HG03469 (cell line): ENCODE results near the gene CRTC1.
A peak's percentile ranks its signal among the peaks of the same experiment; 100 is the strongest.

Experiments
- ATAC-seq: cut with Tn5 transposase; IDR thresholded peaks from one replicate; pipeline ENCODE4 v1.9.1; 2021; ENCODE audit warnings: mild to moderate bottlenecking, moderate library complexity, moderate number of reproducible peaks; ENCODE audit not compliant: unreplicated experiment

CRTC1 gene, protein sequence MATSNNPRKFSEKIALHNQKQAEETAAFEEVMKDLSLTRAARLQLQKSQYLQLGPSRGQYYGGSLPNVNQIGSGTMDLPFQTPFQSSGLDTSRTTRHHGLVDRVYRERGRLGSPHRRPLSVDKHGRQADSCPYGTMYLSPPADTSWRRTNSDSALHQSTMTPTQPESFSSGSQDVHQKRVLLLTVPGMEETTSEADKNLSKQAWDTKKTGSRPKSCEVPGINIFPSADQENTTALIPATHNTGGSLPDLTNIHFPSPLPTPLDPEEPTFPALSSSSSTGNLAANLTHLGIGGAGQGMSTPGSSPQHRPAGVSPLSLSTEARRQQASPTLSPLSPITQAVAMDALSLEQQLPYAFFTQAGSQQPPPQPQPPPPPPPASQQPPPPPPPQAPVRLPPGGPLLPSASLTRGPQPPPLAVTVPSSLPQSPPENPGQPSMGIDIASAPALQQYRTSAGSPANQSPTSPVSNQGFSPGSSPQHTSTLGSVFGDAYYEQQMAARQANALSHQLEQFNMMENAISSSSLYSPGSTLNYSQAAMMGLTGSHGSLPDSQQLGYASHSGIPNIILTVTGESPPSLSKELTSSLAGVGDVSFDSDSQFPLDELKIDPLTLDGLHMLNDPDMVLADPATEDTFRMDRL

DNA sequence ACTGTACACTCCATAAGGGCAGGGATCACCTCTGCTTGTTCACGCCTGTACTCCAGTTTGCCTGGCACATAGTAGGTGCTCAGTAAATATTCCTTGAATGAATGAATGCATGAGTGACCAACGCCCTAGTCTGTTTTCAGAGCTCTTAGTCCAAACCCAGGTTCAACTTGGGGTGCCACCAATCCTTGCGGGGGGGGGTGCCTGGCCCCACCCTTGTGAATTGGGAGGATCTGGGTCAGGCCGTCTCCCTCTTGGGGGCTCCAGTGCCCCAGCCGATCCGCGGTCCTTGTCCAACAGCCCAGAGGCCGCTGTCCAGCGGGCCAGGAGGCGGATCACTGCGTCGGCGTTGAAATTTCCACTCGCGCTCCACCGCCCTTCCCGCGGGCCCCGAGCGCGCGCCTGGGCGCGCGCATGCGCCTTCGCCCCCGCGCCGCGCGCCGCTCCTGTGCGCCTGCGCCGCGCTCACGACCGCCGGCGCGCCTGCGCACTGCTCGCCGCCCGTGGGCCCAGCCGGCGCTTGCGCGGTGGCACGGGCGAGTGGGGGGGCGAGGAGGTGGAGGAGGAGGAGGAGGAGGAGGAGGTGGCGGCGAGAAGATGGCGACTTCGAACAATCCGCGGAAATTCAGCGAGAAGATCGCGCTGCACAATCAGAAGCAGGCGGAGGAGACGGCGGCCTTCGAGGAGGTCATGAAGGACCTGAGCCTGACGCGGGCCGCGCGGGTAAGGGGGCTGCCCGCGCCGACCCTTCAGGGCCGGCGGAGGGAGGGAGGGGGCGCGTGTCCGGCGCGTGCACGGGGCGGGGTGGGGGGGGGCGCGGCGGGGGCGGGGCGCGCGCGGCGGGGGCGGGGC lies at the start of gene CRTC1:
Gene CRTC1, plus strand, starts transcription at position 572 of the 849 bp plus-strand sequence. Its CDS starts 23 bp downstream, at position 595.
- ATAC-seq, result peak; percentile 48

DNA sequence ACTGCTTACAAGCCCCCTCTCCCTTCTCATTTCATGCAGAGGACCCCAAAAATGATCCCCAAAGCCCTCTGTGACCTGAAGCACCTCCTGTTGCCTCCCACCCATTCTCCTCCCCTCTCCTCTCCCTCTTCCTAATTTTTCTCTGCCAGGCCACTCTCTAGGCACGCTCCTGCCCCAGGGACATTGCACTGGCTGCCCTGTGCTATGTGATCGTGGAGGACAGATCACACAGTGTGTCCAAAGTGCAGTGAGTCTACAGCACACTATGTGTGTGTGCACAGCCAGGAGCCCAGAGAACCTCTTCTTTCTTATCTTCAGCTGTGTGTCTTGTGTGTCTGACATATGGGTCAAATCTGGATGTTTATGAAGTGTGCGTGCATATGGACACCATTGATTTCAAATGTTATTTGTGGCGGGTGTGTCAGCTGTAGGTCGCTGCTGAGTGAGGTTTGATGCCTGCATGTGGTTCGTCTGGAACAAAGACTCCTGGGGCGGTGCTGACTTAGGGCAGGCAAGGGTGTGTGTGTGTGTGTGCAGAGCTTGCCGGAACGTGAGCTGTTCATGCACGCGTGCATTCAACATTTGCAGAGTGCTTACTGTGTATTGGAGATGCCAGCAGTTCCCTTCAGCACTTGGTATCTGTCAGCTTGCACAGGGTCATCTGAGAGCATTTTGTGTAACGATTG lies 48.7 kb upstream of the CRTC1 start:
- ATAC-seq, result no peak

DNA sequence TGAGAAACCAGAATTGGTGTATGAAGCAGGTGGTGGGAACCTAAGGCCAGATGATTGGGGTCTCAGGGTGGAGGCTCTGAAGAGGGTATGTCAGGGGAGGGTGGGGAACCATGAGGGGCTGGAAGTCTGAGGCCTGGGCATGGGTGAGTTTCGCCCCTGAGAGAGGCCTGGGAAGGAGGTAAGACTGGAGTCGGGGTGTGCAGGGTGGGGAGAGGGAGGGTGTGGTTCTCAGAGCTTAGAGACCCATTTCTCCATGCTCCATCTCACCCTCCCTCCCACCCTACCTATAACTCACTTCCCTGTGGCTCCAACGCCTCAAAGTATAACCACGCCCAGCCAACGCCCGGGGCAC lies 47.7 kb upstream of the CRTC1 start:
- no peak for ATAC-seq

DNA sequence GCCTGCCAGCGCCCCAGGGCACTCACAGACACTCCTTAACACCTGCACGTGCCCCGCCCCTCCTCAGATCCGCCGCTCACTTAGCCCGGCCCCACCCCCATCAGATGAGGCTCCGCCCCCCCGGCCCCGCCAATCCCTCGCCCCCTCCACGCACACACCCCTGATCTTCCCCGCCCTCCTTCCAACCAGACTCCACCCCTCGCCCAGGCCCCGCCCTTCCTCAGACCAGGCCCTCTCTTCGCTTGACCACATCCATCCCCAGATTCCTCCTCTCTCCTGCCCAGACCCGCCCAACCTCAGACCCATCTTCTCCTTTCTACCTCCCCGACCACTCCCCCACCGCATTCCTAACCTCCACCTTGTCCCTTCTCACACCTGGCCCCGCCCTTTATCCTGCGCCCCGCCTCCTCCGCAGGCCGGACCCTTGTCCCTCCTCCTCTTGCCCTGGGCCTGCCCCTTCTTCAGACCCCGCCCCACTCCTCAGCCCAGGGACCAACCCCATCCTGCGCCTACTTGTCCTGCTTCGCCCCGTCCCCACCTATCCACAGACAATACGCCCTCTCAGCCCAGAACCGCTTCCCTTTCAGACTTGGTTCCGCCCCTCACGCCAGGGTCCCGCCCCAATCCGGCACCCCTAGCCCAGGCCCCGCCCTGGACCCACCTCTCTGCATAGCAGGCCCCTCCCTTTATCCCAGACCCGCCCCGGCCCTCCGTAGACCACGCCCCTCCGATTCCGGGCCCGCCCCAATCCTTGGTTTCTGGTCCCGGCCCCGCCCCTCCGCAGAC lies 47.1 kb upstream of the CRTC1 start:
- ATAC-seq, result peak; percentile 77

DNA sequence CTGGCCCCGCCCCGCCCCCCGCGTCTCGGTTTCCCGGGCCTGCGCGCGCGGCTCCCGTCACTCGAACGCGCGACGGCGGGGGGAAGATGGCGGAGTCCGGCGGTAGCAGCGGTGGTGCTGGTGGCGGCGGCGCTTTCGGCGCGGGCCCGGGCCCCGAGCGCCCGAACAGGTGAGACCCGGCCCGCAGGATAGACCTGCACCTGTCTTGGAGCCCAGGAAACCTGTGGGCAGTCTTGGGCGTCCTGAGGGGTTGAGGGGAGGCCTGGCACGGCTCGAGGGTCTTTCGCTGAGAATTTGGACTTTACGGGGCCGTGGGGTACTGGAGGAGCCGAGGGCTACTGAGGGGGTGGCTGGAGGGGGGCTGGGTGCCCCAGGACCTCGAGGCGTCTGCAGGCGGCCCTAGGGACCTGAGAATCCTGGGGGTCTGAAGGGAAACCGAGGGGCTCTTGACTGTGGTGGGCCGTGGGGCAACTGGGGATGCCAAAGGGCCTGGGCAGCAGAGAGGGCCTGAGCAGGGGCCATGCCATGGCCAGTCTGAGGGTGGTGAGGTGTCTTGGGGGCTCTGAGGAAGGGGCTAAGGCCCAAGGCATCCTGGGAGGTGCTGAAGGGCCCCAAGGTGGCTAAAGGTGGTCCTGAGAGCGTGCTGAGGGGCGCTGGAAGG lies 46.4 kb upstream of the CRTC1 start, which contains the start of gene KLHL26:
Gene KLHL26, plus strand, starts transcription at position 60 of the 661 bp plus-strand sequence. Its CDS starts 27 bp downstream, at position 87.
- no peak for ATAC-seq

DNA sequence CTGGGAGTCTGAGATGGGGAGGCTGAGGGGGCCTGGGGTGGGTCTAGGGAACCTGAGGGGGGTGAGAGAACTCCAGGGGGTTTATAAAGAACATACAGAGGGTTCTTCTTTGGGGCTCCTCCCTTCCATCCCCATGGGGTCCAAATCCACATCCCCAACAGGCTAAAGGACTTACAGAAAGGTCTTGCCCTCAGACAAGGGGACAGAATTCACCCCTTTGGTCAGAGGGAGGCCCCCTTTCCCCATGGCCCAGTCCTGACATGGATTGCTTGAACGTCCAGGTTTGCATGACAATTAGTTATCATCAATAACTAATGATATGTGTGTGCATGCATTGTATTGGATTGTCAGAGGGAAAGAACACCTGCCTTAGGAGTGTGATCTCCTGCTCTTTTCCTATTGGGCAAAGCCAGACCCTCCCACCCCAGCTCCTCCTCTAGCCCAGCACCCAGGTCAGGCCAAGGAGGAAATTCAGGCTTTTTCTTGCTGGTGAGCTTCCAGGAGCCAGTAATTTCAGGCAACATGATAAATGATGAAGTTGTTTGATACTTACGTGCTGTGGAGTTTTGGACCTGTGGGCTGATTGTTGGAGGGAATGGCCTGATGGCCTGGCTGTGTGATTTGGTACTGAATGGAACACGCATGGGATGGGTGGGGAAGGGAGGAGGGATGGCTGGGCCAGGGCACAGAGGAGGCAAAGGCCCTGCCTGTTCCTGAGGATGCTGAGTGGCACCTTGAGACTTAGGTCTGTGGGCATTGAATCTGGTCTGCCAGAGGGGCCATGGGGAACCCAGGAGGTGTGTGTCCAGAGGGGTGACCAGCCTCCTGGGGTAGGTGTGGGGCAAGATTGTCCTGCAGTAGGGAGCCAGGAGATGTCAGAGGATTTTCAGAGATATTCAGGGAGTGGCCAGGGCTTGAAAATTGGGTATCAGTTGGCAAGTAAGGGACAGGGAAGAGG lies 45.5 kb upstream of the CRTC1 start:
- ATAC-seq, result no peak

DNA sequence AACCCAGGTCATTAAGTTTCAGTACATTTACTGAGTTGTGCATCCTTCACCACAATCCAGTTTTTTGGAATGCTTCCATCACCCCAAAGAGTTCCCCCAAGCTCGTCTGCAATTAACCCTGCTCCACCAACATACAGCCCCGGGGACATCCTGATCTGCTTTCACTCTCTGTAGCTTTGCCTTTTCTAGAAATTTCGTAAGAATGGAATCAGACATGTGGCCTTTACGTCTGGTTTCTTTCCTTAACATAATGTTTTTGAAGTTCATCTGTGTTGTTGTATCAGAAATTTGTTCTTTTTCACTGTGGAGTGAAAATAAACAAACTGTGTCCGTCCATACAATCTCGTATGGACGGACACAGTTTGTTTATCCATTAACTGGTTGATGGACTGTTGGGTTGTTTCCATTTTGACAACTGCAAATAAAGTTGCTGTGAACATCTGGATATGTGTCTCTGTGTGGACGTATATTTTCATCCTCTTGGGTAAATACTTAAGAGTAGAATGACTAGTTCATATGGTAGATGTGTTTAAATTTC lies 43.7 kb upstream of the CRTC1 start:
- no peak for ATAC-seq

DNA sequence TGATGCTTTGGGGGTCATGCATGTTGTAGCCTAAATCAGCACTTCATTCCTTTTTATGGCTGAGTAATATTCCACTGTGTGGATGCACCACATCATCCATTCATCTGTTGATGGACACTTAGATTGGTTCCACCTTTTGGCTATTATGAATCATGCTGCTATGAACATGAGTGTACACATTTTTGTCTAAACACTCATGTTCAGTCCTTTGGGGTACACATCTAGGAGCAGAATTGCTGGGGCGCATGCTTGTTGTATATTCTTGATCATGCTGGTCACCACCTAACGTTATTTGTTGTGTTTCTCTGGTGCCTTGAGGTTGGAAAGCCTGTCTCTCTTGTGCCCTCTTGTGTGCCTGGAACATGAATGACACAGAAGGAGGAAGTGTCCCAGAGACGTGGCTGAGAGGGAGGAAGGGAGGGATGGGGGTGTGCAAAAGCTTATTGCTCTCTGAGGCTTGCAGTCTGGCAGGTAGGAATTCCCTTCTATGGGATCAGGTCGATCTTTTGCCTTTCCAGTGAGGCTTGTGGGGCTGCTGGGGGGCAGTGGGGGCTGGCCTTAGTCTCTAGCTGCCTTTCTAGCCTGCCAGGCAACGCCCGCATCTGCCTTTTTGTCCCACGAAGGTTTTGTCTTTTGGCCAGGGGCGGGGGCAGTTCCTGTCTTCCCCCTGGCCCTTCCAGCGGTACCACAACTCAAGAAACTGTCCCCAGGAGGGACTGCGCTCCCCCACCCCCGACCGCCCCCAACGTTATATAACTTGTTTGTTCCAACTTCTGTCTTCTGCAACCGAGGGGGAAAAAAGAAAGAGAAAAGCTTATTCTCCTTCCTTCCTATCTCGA lies 39.1 kb upstream of the CRTC1 start:
- ATAC-seq, result no peak

DNA sequence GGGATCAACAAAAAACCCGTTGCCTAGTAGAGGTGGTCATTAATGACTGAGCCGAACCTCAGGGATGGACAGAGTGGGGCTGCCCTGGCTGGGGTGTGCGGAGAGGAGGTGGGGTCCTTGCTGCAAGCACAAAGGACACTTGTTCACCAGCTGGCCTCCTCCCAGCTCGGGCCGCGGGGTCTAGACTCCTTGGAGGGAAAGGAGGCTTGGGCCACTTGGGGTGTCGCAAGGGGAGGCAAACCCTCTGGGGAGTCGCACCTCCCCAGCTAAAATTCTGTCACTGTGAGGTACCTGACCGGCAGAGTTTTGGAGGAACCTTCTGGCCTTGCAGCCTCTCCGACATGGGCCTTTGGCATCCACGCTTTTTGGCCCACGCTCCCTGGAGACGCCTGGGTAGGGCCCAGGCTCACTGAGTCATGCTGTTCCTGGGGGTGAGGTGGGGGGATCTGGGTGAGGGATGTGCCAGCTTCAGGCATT lies 38.4 kb upstream of the CRTC1 start:
- no peak for ATAC-seq

DNA sequence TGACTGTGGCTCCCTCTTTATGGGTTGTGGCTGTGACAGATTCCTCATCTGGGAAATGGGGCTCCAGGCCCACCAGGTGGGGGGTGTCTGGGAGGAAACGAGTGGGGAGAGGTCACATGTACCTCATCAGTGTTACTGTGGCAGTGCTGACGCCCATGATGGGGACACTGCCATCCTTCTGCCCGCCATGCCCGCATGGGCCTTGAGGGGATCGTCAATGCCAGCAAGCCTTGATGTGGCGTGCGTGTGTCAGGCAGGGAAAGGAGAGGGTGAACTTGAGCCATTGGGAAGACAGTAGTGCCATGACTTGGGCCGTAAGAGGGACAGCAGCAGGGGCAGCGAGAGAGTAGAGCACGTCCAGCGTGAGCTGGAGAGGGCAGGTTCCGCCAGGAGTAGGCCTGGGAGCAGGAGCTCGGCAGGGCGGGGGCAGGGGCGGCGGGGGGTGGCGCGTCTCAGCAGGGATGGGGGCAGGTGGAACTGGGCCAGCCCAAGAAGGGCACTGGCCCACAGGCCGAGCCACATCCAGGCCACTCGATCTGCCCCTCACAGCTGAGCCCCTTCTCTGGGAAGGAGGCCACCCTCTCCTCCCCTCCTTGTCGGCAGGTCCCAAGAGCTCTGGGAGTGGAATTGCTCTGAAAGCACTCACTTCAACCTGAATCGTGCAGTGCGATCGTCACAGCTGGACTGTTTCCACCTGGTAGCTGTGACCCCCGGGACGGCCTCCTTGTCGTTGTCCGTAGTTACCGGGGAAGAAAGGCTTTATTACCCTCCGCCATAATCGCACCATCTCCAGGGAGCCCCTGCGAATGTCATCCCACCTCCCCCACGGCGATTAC lies 36.7 kb upstream of the CRTC1 start:
- no peak for ATAC-seq

DNA sequence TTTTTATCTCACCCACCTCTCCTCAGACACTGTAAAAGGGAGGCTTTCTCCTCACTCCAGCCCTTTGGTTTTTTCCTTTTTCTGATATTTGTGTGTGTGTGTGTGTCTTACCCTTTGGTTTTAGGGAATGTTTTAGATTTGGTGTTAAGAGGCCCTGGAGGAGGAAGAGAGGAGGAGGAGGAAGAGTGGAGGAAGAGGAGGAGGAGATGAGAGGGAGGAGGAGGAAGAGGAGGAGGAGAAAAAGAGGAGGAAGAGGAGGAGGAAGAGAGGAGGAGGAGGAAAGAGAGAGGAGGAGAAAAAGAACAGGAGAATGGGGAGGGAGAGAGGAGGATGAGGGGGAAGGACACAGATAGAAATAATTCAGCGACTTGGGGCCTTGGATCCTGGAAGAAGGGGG lies 36.1 kb upstream of the CRTC1 start:
- ATAC-seq, result no peak

DNA sequence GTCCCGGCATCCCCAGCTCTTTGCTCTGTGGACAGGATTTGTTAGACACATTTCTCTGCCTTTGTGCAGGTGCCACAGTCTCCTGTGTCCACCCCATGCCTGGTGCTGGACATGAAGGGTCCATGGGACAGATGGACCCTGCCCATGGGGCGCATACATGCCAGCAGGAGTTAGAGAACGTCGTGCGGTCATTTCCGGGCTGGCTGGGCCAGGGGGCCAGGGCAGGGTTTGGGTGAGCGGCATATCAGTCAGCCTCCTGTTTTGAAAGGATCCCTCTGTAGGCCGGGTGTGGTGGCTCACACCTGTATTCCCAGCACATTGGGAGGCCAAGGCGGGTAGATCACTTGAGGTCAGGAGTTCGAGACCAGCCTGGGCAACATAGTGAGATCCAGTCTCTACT lies 35.7 kb upstream of the CRTC1 start:
- ATAC-seq, result no peak

DNA sequence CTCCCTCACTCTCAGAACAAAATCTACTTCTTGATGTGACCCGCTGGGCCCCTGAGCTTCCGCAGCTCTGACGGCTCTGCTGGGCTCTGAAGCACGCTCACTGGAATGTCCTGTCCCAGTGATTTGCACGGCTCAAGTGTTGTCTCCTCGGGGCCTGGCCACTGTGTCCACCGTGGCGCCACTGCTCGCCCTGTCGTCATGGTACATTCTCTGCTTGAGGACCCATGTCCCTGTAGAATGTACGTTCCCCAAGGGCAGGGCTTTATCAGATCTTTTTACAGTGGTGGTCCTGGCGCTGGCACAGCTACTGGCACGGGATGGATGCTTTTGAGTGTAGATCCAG lies 34.5 kb upstream of the CRTC1 start:
- ATAC-seq, result no peak

DNA sequence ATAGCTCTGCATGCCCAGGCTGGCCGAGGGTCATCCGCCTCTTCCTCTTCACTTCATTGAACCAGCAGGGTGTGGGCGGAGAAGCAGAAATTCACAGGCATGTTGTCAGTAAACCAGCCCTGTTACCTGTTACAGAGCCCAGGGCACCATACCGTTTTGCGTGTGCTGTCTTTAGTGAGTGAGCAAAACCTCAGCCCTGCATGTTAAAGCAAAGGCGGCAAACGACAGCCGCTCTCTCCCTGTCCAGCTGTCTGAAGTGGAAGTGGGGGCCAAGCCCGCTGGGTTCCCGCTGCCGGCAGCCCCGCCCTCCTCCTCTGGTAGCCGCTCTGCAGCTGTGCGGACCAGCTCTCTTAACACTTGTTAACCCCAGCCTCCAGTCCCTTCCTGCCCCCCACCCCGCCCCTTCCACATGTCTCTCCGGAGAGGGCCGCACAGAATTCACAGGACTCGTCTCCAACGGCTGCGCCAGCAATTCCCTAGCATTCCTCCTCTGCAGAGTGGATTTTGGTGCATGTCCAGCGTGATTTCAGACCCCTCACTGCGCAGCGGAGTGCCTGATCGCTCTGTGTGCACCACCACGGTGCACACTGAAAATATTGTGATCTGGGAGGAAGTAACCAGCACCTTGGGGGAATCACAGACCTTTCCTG lies 34.0 kb upstream of the CRTC1 start:
- ATAC-seq, result no peak

DNA sequence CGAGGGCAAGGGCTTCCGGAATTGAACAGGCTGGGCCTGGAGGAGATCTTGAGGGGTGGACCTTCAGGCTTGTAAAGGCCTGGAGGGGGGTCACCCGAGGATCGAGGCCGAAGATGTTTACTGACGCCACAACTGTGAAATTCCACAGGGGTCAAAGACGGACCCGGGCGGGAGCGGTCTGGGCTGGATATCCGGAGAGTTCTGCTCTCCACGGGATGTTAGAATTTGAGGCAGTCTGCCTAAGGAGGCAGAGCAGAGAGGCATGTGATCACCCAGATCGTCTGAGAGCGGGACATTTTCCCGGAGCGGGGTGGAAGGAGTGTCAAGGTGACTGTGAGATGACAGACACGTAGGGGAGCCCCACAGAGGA lies 33.5 kb upstream of the CRTC1 start:
- ATAC-seq, result no peak

DNA sequence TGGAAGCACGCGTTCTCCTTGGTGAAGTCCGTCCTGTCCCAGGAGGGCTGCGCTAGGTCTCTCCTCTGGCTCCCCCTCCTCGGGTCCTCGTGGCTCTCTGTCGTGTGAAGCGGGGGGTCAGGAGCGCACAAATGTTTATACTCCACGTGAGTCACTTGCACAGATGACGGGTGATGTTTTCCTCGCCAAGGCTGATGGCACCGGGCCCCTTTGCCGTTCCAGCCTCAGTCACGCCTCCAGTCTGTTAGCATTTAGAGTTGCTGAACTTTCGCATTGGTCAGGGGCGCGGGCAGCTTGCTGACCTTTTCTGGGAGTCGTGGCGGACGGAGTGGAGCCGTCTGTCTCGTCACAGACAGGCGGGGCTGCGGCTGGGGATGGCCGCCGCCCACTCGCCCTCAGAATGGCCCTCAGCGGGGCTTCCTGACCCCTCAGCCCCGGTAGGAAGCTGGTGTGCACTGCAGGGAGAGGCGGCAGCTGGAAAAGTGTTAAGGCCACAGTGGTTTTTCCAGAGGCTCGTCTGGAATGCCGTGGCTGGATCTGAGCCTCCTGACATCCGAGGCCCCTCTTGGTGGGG lies 32.9 kb upstream of the CRTC1 start:
- no peak for ATAC-seq
